ENCODE measurements around the gene GRIK4.

The GRIK4 gene

GRCh38 chr11:120532082-120532831 is 20.7 kb downstream of the GRIK4 start:
- no peak for TF ChIP-seq CTCF (IDR thresholded peaks at IDR 0.05; ENCODE audit: low read depth, low read length, missing control alignments)
- no peak for DNase-seq (ENCODE audit: low read depth)
- no peak overlapping the region for H3K4me3 ChIP-seq (ENCODE audit: low read depth, low read length)

- DNase-seq (ENCODE audit: low read depth), result no peak
- no peak for TF ChIP-seq CTCF (IDR thresholded peaks at IDR 0.05; ENCODE audit: low read depth, low read length, missing control alignments)
- H3K4me3 ChIP-seq (ENCODE audit: low read depth, low read length), result no peak overlapping the region
These were observed 21.3 kb downstream of the GRIK4 start for GRCh38 chr11:120532832-120533196.

DNA sequence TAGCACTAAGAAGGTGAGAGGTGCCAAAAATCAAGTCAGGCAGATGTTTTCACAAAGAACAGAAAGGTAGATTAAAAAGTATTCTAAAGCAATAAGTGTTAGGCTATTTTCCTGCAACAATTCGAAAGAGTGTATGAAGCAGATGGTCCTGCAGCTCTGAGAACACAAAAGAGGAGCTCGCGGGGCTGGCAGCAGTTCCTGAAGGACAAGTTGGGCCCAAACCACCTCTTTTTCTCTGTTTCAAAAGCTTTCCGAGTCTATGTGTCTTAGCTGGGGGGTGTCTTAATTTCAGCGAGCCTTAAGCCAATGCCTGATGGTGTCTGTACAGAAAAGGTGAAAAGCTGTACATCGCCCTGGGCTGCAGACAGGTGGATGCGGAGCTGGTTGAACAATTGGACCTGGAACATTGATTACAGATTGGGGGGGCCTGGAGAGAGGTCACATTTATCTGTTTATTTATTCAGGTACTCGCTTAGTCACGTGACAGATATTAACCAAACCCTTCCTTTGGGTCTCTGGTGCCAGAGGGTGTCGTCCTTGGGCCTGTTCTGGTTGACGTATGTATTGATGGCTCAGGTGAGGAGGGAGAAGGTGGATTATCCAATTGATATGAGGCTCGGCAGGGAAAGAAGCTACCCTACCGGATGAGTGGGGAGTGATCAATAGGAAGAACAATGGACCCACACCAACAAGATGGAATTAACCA is 24.7 kb downstream of the GRIK4 start:
- no peak for TF ChIP-seq CTCF (IDR thresholded peaks at IDR 0.05; ENCODE audit: low read depth, low read length, missing control alignments)
- DNase-seq (ENCODE audit: low read depth), result no peak
- H3K4me3 ChIP-seq (ENCODE audit: low read depth, low read length), result no peak overlapping the region

GRCh38 chr11:120536797-120537169 is 25.2 kb downstream of the GRIK4 start:
- no peak for DNase-seq (ENCODE audit: low read depth)
- H3K4me3 ChIP-seq (ENCODE audit: low read depth, low read length), result no peak overlapping the region
- TF ChIP-seq CTCF (IDR thresholded peaks at IDR 0.05; ENCODE audit: low read depth, low read length, missing control alignments), result no peak

GRCh38 chr11:120537996-120538395 is 26.4 kb downstream of the GRIK4 start:
- no peak overlapping the region for H3K4me3 ChIP-seq (ENCODE audit: low read depth, low read length)
- no peak for TF ChIP-seq CTCF (IDR thresholded peaks at IDR 0.05; ENCODE audit: low read depth, low read length, missing control alignments)

DNA sequence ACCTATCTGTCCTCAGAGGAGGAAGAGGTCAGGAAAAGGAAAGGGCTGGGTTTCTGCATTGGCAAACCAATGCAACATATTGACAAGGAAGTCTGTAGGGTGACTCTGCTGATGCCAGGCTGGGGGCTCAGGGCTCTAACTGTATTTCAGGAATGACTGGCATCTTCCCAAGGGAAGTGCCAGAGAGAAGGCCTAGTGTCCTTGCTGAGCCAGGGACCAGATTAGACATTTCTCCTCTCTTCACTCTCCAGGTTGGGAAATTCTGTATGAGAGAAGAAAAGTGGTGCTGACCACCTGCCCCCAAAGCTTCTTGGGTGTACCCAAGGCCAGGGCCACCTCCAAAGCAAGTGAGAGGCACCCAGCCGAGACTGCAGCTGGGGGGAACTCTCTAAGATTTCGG is 27.2 kb downstream of the GRIK4 start:
- DNase-seq (ENCODE audit: low read depth), result no peak
- no peak for TF ChIP-seq CTCF (IDR thresholded peaks at IDR 0.05; ENCODE audit: low read depth, low read length, missing control alignments)
- H3K4me3 ChIP-seq (ENCODE audit: low read depth, low read length), result no peak overlapping the region

More at GRCh38 chr11:120537996-120538395, 26.4 kb downstream of the GRIK4 start:
- DNase-seq (ENCODE audit: low read depth), result no peak
